K562 (cell line): ENCODE results near the gene DPH6. TPM values are rescaled to one million over a fixed set of nuclear protein-coding genes. Genes with fewer than 3 reads are reported as not detected.

Experiments used
- ASH1L ChIP-seq: fragments of 450-650 bp; IDR thresholded peaks from 2 replicates; pipeline ENCODE4 v1.6.1; 2018; ENCODE audit warnings: borderline replicate concordance, mild to moderate bottlenecking, low read depth; ENCODE audit not compliant: partially characterized antibody
- EP400 ChIP-seq: fragments of 450-650 bp; IDR thresholded peaks from 2 replicates; pipeline ENCODE4 v1.6.1; 2017; ENCODE audit warnings: antibody characterized with exemption, mild to moderate bottlenecking, moderate library complexity
- HEY1 ChIP-seq: fragments of 250-450 bp; sonication (Bioruptor Pico); IDR thresholded peaks from 2 replicates; pipeline ENCODE4 v1.5.0; 2020; ENCODE audit warnings: mild to moderate bottlenecking, moderate library complexity, borderline replicate concordance
- L3MBTL2 ChIP-seq: fragments of 450-650 bp; IDR thresholded peaks from 2 replicates; pipeline ENCODE4 v1.6.1; 2016; ENCODE audit warnings: mild to moderate bottlenecking, moderate library complexity
- MLLT1 ChIP-seq, 2 experiments: fragments of 450-650 bp; IDR thresholded peaks; 2 replicates each; pipeline ENCODE4 v1.6.1; 2016
- MNT ChIP-seq, 2 experiments: fragments of 450-650 bp; conservative IDR thresholded peaks; 2 replicates each; pipeline ENCODE4 v1.6.1; 2017; ENCODE audit warnings: mild to moderate bottlenecking in 2 of 2, moderate library complexity in 2 of 2
- MTF1 ChIP-seq: fragments of 250-450 bp; sonication (Bioruptor Pico); IDR thresholded peaks from 2 replicates; pipeline ENCODE4 v1.9.0; 2021; ENCODE audit warnings: moderate library complexity, mild to moderate bottlenecking, inconsistent platforms, borderline replicate concordance
- NCOR1 ChIP-seq: fragments of 450-650 bp; IDR thresholded peaks from 2 replicates; pipeline ENCODE4 v1.6.1; 2016; ENCODE audit warnings: mild to moderate bottlenecking, moderate library complexity
- NR2C1 ChIP-seq, 2 experiments: fragments of 450-650 bp; IDR thresholded peaks; 2 replicates each; pipeline ENCODE4 v1.6.1; 2017; ENCODE audit warnings: mild to moderate bottlenecking in 2 of 2, antibody characterized with exemption in 1 of 2, inconsistent platforms in 1 of 2, missing compliant biosample characterization in 1 of 2, missing genetic modification characterization in 1 of 2
- PHF8 ChIP-seq: fragments of 200-600 bp; sonication (generic); IDR thresholded peaks from 2 replicates; pipeline ENCODE4 v1.6.1; 2012; ENCODE audit warnings: mixed run types, mild to moderate bottlenecking, inconsistent platforms, low read length, moderate library complexity, borderline replicate concordance
- PKNOX1 ChIP-seq: fragments of 450-650 bp; IDR thresholded peaks from 2 replicates; pipeline ENCODE4 v1.6.1; 2016
- SIN3A ChIP-seq, 2 experiments: fragments of 150-350 bp in 1 of 2; IDR thresholded peaks; 2 replicates each; pipeline ENCODE4 v1.6.1; 2011 to 2016; ENCODE audit warnings: borderline replicate concordance in 2 of 2, low read depth in 2 of 2, low read length in 2 of 2, mild to moderate bottlenecking in 2 of 2, moderate library complexity in 2 of 2; ENCODE audit not compliant: control insufficient read depth in 1 of 2
- SUPT5H ChIP-seq: fragments of 450-650 bp; IDR thresholded peaks from 2 replicates; pipeline ENCODE4 v1.6.1; 2016
- TAF9B ChIP-seq: fragments of 450-650 bp; IDR thresholded peaks from 2 replicates; pipeline ENCODE4 v1.6.1; 2018; ENCODE audit warnings: mild to moderate bottlenecking; ENCODE audit not compliant: partially characterized antibody
- TBP ChIP-seq: optimal IDR thresholded peaks from 2 replicates; pipeline ENCODE3; 2011; ENCODE audit warnings: low read depth, low read length, improper control_type of control experiment
- TFAP4 ChIP-seq: sonication (generic); formaldehyde crosslinking; IDR thresholded peaks from 2 replicates; pipeline ENCODE4 v1.8.0; 2022; ENCODE audit warnings: missing genetic modification reagents, mild to moderate bottlenecking, moderate library complexity, borderline replicate concordance
- ZBTB7A ChIP-seq: IDR thresholded peaks from 2 replicates; pipeline ENCODE4 v1.6.1; 2011; ENCODE audit warnings: low read depth, mild to moderate bottlenecking, low read length, moderate library complexity, borderline replicate concordance; ENCODE audit not compliant: control insufficient read depth
- ZNF583 ChIP-seq: fragments of 250-450 bp; sonication (Bioruptor Pico); IDR thresholded peaks from 2 replicates; pipeline ENCODE4 v1.4.0; 2020
- ZNF584 ChIP-seq: fragments of 200-800 bp; sonication (Bioruptor generic); IDR thresholded peaks from 2 replicates; pipeline ENCODE4 v1.6.1; 2016; ENCODE audit warnings: low read depth, mild to moderate bottlenecking, missing genetic modification characterization, missing compliant biosample characterization
- polyA plus RNA-seq, 8 experiments: library from polyadenylated mRNA; depleted of rRNA in 4 of 8; stranded (reverse) in 5 of 8; unstranded in 3 of 8; fragments of >200 nt; fragmentation: Nextera tagmentation in 2 of 8; fragmentation: Illumina TruSeq in 1 of 8; extraction: Ambion mirVana in 2 of 8; extraction: Trizol in 1 of 8; gene quantifications; 2 replicates each; pipeline versions ENCODE4 v1.2.1 to v1.2.3, GENCODE V29; 2011 to 2014; ENCODE audit warnings: inconsistent platforms in 1 of 8, missing spikeins in 1 of 8
- total RNA-seq, 7 experiments: library from RNA; depleted of rRNA in 6 of 7; stranded (reverse); fragments of >200 nt in 6 of 7; fragmentation: Illumina TruSeq in 2 of 7; extraction: Trizol in 2 of 7; gene quantifications; 2 replicates each; pipeline versions ENCODE4 v1.2.1 to v1.2.3, GENCODE V29; 2011 to 2021; ENCODE audit warnings: low replicate concordance in 1 of 7

The DPH6 gene
- total and polyA plus RNA-seq, 9 of the 15 experiments (the other 6 are each of a cell fraction or from before 2014, with no cell fraction given): 10.1 to 69.1 (median 18.8) TPM

- TF ChIP-seq ZNF583 (CRISPR knock-in tag): no peak
- 0 out of 2 replicates have a peak, but pooled peaks have one; percentile 20 for TF ChIP-seq TFAP4 (CRISPR knock-in tag)
- TF ChIP-seq SUPT5H: peak; percentile 87
- peak; percentile 58 to 81 for TF ChIP-seq MLLT1 (IDR thresholded peaks at IDR 0.05)
- TF ChIP-seq ZBTB7A: peak; percentile 35; the same call in 1 of the 2 replicates
- TF ChIP-seq HEY1 (CRISPR knock-in tag): no peak
- peak; percentile 53 for TF ChIP-seq TAF9B
- peak; percentile 60 for TF ChIP-seq EP400
- peak; percentile 88 for TF ChIP-seq TBP
- peak; percentile 26; the same call in 1 of the 2 replicates for TF ChIP-seq PHF8
- TF ChIP-seq MTF1 (CRISPR knock-in tag): no peak
- peak; percentile 23; the same call in 1 of the 2 replicates for TF ChIP-seq L3MBTL2
- peak; percentile 40 to 41; a peak in 2 of 4 replicates for TF ChIP-seq SIN3A (IDR thresholded peaks at IDR 0.05; ENCODE audit: borderline replicate concordance in 2 of 2, control insufficient read depth in 1 of 2, low read depth in 2 of 2, low read length in 2 of 2)
- TF ChIP-seq PKNOX1: peak; percentile 98
- TF ChIP-seq NR2C1 (IDR thresholded peaks at IDR 0.05): no peak
- 0 out of 2 replicates have a peak, but pooled peaks have one; percentile 45 for TF ChIP-seq NR2C1 (tag; IDR thresholded peaks at IDR 0.05)
- TF ChIP-seq NCOR1: no peak; the same call in 1 of the 2 replicates
- peak; percentile 88 to 90 for TF ChIP-seq MNT (conservative IDR thresholded peaks at IDR 0.05)
- TF ChIP-seq ZNF584: no peak
- peak; percentile 23 for TF ChIP-seq ASH1L
Measured at GRCh38 chr15:35547775-35548364, 1.9 kb upstream of the DPH6 start (continued).
